HG03280 (cell line): ENCODE results near the gene GATA5.

ENCODE experiments used
- ATAC-seq: cut with Tn5 transposase; IDR thresholded peaks from one replicate; pipeline ENCODE4 v1.9.1; 2021; ENCODE audit warnings: mild to moderate bottlenecking, moderate library complexity; ENCODE audit not compliant: unreplicated experiment

The GATA5 gene

GRCh38 chr20:62418709-62419487 lies 56.9 kb downstream of the GATA5 start:
- ATAC-seq: no peak

DNA sequence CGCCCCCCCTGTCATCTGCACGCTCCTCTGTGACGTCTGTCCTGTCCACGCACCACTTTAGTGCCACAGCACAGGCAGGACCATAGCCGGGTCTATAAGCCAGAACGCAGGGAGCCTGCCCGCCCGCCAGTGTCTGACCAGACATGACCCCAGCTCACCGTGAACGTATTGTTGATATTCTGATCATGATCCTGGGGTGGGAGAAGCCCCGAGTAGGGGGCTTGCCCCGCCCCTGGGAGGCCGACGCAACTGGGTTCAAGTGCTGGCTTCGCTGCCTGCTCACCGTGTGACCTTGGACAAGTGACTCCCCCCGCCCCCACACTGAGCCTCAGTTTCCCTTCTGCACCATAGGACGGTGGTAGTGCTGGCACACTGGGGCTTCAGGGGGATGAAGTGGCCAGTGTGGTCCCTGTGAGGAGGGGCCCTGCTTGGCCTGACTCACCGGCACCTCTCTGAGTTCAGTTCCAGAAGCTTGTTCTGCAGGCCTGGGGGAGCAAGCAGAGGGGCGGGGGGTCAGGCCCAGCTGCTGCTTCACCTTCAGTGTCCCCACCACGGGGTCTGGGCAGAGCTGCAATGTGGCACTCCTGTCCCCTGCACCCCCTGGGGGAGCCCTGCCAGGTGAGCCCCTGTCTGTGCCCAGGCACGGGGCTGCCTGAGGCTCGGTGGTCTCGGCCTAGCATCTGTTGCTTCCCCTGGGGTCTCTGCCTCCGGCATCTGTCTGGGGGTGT lies 57.6 kb downstream of the GATA5 start:
- no peak for ATAC-seq

GRCh38 chr20:62416651-62417637 lies 58.9 kb downstream of the GATA5 start:
- ATAC-seq: no peak

DNA sequence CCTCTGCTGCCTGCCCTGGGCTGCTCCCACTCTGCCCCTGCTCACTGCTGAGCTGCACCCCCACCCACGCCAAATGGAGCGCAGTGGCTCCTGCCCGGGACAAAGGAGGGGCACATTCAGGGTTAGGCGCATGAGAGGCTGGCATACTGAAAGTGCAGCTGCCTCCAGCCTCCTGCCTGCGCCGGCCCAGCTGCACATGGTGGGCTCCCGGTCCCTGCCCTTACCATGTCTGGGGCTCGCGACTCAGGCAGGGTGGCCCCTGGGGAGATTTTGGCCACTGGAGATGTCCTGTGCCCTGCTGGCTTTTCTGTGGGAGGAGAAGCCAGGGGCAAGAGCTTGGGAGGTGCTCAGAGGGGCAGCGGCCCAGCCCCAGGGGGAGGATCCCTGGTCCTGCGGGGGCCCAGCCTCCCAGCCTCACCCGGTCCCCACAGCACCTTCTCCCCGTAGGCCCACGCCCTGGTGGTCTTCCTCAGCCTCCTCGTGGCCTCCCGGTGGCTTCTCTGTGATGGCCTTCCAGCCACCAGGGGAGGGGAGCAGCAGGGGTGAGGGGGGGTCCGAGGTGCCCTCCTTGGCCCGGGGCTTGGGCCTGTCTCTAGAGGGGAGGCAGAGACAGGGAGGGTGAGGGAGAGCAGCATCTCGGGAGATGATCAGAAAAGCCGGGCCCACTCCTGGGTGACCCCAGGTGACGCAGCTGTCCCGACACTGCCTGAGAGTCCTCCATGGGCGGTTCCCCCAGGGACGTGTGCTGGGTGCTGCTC lies 60.3 kb downstream of the GATA5 start:
- ATAC-seq: no peak

- no peak for ATAC-seq
These were observed 61.8 kb downstream of the GATA5 start for GRCh38 chr20:62413896-62414481.
